T47D (cell line): ENCODE results near the gene EFNA5.
"Not testable (repeated sequence)": the region's sequence is repeated elsewhere in the genome, so short reads cannot be mapped to it uniquely, and the experiment has no call there.

Source experiments
- DNase-seq, 2 experiments: peaks; one replicate each; pipeline versions ENCODE4 v3.0.0 to v3.0.0-alpha.2; 2011 to 2012; ENCODE audit warnings: low read depth in 1 of 2, low spot score in 1 of 2
- JUND ChIP-seq: IDR thresholded peaks from 2 replicates; pipeline ENCODE4 v1.6.1; 2012; ENCODE audit warnings: low read depth
- in situ Hi-C: cut with HindIII; loops from 2 replicates; pipeline ENCODE4 v1.10.0; 2016; ENCODE audit warnings: low sequenced_read_pairs, low pct_unique_long_range_greater_than_20kb

EFNA5 gene

GRCh38 chr5:107370396-107370968 is 300.3 kb downstream of the EFNA5 start:
- TF ChIP-seq JUND, result no peak
- in situ Hi-C loops, result no loop called here
- DNase-seq, result no peak

DNA sequence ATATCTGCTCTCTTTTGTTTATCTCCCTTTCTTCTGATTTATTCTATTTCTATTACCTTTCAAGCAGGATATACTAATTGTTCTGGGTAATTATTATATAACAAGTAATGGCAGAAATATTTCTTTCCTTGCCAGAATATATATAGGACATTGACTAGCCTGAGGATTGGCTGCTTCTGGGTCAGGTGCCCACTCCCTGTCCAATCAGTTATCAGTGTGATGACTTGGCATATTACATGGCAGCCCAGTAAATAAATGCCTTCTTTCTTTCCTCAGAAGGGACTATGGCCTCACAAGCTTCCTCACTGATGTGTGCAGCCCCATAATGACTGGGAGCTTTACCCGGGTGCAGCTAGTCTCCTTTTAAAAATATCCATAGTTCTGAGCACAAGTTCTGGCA is 301.1 kb downstream of the EFNA5 start:
- DNase-seq, result no peak
- in situ Hi-C loops, result no loop called here
- no peak for TF ChIP-seq JUND

GRCh38 chr5:107368615-107369014 is 302.1 kb downstream of the EFNA5 start:
- no peak for DNase-seq
- TF ChIP-seq JUND, result no peak
- in situ Hi-C loops, result no loop called here

GRCh38 chr5:107367939-107368338 is 302.8 kb downstream of the EFNA5 start:
- TF ChIP-seq JUND, result no peak
- DNase-seq, result no peak
- in situ Hi-C loops, result no loop called here

- no peak for DNase-seq
- in situ Hi-C loops, result no loop called here
- TF ChIP-seq JUND, result no peak
These were observed 303.3 kb downstream of the EFNA5 start for GRCh38 chr5:107367480-107367879.

DNA sequence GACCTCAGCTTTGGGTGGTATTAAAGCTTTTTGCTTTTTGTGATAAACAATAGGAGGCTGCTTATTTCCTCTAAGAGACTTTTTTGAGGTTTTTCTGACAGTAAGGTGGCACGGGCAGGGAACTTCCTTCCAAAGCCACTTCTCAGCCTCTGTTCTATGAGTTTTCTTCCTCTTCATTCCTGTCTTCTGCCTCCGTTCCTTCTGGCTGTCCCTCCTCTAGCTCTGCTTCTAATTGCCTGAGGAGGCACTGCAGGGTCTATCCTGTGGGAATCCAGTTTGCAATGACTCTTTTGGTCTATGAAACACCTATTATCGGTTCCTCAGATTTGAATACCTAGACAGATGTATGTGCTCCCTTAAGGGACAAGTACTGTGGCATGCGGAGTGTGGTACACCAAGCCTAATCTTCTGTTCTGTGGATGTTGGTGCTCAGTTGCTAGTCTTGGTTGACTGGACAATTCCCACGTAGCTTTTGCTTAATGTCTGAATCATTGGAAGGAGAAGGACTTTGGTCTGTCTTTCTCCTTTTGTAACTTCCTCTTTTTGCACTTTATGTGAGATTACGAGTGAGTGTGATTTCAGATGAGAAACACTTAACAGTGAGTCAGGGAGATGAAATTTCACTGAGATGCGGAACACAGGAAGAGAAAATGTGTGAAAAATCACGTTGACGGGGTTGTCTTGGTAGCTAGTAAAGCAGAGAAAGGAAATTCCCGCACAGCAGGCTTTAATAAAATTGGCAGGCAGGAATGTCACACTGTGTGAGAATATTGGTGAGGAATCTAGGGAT is 305.2 kb downstream of the EFNA5 start:
- DNase-seq, result no peak
- in situ Hi-C loops, result no loop called here
- no peak for TF ChIP-seq JUND

DNA sequence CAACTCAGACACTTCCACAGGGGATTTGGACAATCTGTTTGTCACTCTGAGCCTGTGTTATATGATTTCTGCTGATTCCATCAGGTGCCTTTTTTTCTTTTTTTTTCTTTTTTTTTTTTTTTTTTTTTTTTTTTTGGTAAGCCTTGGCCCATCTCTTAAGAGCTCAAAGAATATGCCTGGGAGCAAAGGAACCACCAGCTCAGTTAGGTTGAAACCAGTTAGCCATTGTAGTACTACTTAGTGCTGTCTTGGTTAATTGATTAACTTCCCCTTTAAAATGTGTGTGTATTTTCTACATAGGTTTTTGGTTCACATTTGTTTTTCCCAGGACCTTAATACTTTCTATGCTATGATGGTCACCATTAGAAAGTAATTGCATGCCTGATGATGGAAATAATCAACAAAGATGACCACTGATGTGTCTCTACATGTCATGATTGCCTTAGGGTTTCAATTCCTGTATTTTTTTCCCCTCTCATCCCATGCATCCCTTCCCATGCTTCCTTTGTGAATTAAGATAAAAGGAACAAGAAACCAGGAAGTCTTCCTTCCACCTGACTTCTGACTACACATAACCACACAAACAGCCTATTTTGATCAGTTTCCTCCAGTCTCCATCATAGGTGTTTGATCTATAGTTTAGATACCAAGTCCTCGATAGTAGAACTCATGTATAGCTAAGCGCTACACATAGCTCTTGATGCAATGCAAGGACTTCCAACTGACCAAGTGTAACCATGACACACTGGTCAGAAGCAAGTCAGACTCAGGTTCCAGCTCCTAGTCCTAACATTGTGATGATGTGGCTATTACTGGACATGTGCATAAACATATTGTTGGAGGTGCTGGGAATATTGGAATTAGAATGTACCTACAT is 306.1 kb downstream of the EFNA5 start:
- in situ Hi-C loops, result no loop called here
- DNase-seq, result no peak
- TF ChIP-seq JUND, result no peak

DNA sequence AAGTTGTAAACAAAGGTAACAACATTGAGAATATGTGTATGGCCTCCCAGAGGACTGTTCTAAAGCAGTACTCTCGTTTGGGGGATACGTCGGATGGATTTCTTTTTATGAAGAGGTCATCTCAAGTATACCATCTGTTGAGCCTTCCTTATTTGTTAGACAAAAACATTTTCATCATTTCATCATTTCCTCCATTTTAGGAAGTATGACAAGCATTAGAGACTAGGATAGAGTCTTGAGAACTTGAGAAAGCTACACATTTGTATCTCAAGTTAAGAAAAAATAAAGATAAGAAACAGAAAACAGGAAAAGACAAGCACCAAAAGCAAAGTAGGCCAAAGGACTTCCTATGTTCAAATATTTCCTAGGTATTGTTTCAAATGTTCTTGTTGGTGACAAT is 307.0 kb downstream of the EFNA5 start:
- in situ Hi-C loops, result no loop called here
- DNase-seq, result no peak
- no peak for TF ChIP-seq JUND

- no peak for DNase-seq
- no peak for TF ChIP-seq JUND
- in situ Hi-C loops, result no loop called here
These were observed 308.8 kb downstream of the EFNA5 start for GRCh38 chr5:107361945-107362344.

DNA sequence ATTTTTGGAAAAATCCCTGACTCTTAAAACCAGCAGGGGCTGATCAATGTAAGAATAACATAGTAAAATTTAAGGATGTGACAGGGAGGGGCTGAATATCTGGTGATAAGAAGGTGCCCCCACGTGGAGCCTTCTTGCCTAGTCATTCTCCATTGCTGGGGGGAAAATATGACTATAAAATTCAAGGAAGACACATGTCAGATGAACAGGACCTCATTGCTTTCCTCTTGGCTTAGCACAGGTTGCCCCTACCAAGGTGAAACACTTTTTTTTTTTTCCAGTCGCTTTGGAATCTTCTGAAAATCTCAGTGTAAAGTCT is 310.9 kb downstream of the EFNA5 start:
- DNase-seq, result no peak
- no peak for TF ChIP-seq JUND
- in situ Hi-C loops, result no loop called here

DNA sequence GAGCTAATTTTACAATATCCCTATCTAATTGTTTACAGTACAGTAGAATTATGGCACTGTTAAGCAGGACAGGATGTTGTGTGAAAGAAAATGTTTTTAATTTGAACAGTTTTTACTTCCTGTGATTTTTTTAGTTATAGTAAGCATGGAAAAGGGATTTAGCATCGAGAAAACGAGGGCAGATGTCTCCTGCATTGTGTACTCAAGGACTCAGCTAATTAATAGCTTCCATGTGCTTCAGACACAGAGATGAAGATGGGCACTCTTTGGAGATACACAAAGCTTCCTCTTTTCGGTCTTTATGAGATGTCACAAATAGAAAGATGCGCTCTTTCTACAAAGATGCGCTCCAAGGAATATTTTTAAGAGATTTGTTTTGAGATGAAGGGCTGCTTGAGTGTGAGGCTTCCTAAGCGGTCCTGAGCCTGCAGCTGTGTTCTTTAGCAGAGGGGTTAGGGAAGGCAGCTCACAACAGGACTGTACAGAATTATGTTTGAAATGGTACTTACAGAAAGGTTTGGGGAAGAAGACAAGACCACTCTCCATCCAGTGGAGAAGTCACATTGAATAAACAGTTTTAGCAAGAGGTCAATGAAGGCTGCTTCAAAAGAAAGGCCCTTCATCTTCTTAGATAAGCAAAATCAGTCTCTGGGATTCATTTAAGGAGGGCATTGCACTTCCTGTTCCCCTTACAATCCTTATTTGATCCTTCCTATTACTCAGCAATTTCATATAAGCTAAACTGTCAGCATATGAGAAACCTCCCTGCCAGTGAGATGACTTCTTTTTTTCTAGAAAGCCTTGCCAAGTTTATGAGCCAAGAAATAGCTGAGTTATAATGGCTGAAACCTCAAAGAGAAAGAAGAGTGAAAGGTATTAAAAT is 311.5 kb downstream of the EFNA5 start:
- in situ Hi-C loops, result no loop called here
- DNase-seq, result no peak
- TF ChIP-seq JUND, result no peak

DNA sequence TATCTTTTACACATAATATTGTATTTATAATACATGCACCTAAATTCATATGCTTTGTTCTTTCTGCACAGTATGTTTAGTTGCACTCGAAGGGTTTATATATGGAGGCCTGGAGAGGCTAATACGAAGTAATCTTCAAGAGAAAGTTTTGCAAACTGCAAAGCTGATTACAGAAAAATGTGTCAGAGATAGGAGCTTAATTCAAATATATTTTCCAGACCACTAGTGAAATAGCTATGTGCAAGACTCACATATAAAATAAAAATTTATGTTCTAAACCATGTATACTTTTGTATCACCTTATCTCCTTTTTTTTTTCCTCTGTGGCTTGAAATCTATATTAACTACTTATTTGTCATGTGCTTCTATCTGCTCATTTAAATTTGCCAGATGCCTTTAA is 313.8 kb downstream of the EFNA5 start:
- TF ChIP-seq JUND, result no peak
- no peak for DNase-seq
- in situ Hi-C loops, result no loop called here

- in situ Hi-C loops, result no loop called here
- TF ChIP-seq JUND, result no peak
- no peak for DNase-seq
These were observed 318.2 kb downstream of the EFNA5 start for GRCh38 chr5:107352576-107352975.

DNA sequence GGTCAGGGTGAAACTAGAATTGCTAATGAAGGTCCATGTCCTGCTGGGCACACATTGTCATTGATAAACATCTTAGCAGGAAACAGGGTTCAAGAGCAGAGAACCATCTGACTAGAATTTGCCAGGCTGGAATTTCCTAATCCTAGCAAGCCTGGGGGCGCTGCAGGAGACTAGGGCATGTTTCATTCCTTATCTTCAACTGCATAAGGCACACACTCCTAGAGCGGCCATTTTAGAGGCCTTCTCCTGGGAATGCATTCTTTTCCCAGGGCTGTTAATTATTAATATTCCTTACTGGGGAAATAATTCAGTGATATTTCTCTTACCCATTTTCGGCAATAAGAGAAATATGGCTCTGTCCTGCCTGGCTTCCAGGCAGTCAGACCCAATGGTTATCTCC is 324.2 kb downstream of the EFNA5 start:
- DNase-seq, in situ Hi-C loops: not testable (repeated sequence)
